Smooth muscle cell (in vitro differentiated cells): ENCODE results near the gene NARS2. TPM values are rescaled to one million over a fixed set of nuclear protein-coding genes. Genes with fewer than 3 reads are reported as not detected.

Experiments
- DNase-seq: peaks from one replicate; lab custom pipeline; 2025; ENCODE audit not compliant: unreplicated experiment; lab: John Stamatoyannopoulos, UW
- H2AFZ ChIP-seq: fragments of 200-600 bp; sonication (generic); 2 replicates; pipeline ENCODE4 v1.6.0; 2016; ENCODE audit warnings: antibody characterized with exemption, low read depth, mild to moderate bottlenecking
- H3F3A ChIP-seq: fragments of 200-600 bp; sonication (generic); 2 replicates; pipeline ENCODE4 v1.6.0; 2017; ENCODE audit warnings: antibody characterized with exemption, low read depth
- H3K27ac ChIP-seq: fragments of 200-600 bp; sonication (generic); 2 replicates; pipeline ENCODE4 v1.5.1; 2016; ENCODE audit warnings: low read depth, mild to moderate bottlenecking
- H3K27me3 ChIP-seq: fragments of 200-600 bp; sonication (generic); 2 replicates; pipeline ENCODE4 v1.6.1; 2016; ENCODE audit warnings: low read depth, mild to moderate bottlenecking
- H3K36me3 ChIP-seq: fragments of 200-600 bp; sonication (generic); 2 replicates; pipeline ENCODE4 v1.5.1; 2016; ENCODE audit warnings: low read depth
- H3K4me1 ChIP-seq: fragments of 200-600 bp; sonication (generic); 2 replicates; pipeline ENCODE4 v1.5.1; 2016; ENCODE audit warnings: low read depth
- H3K4me2 ChIP-seq: fragments of 200-600 bp; sonication (generic); 2 replicates; pipeline ENCODE4 v1.6.0; 2016; ENCODE audit warnings: mild to moderate bottlenecking
- H3K4me3 ChIP-seq: fragments of 200-600 bp; sonication (generic); 2 replicates; pipeline ENCODE4 v1.5.1; 2016; ENCODE audit warnings: mild to moderate bottlenecking
- H3K79me2 ChIP-seq: fragments of 200-600 bp; sonication (generic); 2 replicates; pipeline ENCODE4 v1.6.0; 2016; ENCODE audit warnings: low read depth, mild to moderate bottlenecking
- H3K9ac ChIP-seq: fragments of 200-600 bp; sonication (generic); 2 replicates; pipeline ENCODE4 v1.6.0; 2016; ENCODE audit warnings: low read depth
- H3K9me3 ChIP-seq: fragments of 200-600 bp; sonication (generic); replicated peaks from 2 replicates; pipeline ENCODE4 v1.5.1; 2016; ENCODE audit warnings: low read depth
- H4K20me1 ChIP-seq: fragments of 200-600 bp; sonication (generic); 2 replicates; pipeline ENCODE4 v1.6.0; 2016; ENCODE audit warnings: low read depth
- CTCF ChIP-seq: fragments of 200-600 bp; sonication (generic); IDR thresholded peaks from 2 replicates; pipeline ENCODE4 v1.5.1; 2017; ENCODE audit warnings: borderline replicate concordance, mild to moderate bottlenecking, antibody characterized with exemption; ENCODE audit not compliant: insufficient read depth, poor library complexity, severe bottlenecking
- WGBS: methylation state at CpG from one replicate; pipeline ENCODE4 v1.1.7; 2016; ENCODE audit warnings: low lambda C conversion rate; 5-methylcytosine and 5-hydroxymethylcytosine counted together
- polyA plus RNA-seq: library from polyadenylated mRNA; unstranded; fragments of >200 nt; fragmentation: Nextera tagmentation; extraction: Ambion mirVana; gene quantifications from 2 replicates; pipeline ENCODE4 v1.2.1, GENCODE V29; 2016
- total RNA-seq: library from RNA; depleted of rRNA; stranded (reverse); fragments of >200 nt; gene quantifications from 2 replicates; pipeline ENCODE4 v1.2.3, GENCODE V29; 2014

Gene NARS2
- total and polyA plus RNA-seq, 2 experiments from 2014 or later: 12.2 to 17.4 TPM

GRCh38 chr11:78395597-78395996 lies 179.1 kb downstream of the NARS2 start:
- H3K4me2 ChIP-seq: no peak overlapping the region
- H3K9ac ChIP-seq: no peak overlapping the region
- H3F3A ChIP-seq: no peaks in the 10 kb centered on the region
- H3K36me3 ChIP-seq: no peaks in the 10 kb centered on the region
- H3K4me1 ChIP-seq: peaks cover 11% of the 10 kb centered on the region
- TF ChIP-seq CTCF: no peak
- H3K9me3 ChIP-seq: no peaks in the 10 kb centered on the region
- H3K79me2 ChIP-seq: peaks cover 100% of the 10 kb centered on the region
- H3K27me3 ChIP-seq: no peaks in the 10 kb centered on the region
- WGBS: 100% methylated on average over 1 of the region's 1 CpG
- H2AFZ ChIP-seq: no peak overlapping the region
- H4K20me1 ChIP-seq: peaks cover 36% of the 10 kb centered on the region
- H3K27ac ChIP-seq: no peak overlapping the region
- DNase-seq: no peak
- H3K4me3 ChIP-seq: no peak overlapping the region

- Histone ChIP-seq H3K9ac (no peak overlapping the region), H3K36me3 (no peaks in the 10 kb centered on the region), H3F3A (no peaks in the 10 kb centered on the region), H3K4me3 (no peak overlapping the region), H3K4me2 (no peak overlapping the region), H4K20me1 (peaks cover 28% of the 10 kb centered on the region), H3K27ac (no peak overlapping the region), H3K4me1 (no peaks in the 10 kb centered on the region), H3K27me3 (no peaks in the 10 kb centered on the region), H2AFZ (no peak overlapping the region), H3K79me2 (peaks cover 98% of the 10 kb centered on the region), H3K9me3 (no peaks in the 10 kb centered on the region)
- WGBS: 48% methylated on average over 2 of the region's 2 CpGs
- DNase-seq: no peak
- no peak for TF ChIP-seq CTCF
These were observed 181.8 kb downstream of the NARS2 start for GRCh38 chr11:78392854-78393253.

- WGBS: 83% methylated on average over 1 of the region's 1 CpG
- H3K79me2 ChIP-seq: peaks cover 98% of the 10 kb centered on the region
- no peak overlapping the region for H3K9ac ChIP-seq
- no peak for TF ChIP-seq CTCF
- H3K4me1 ChIP-seq: no peaks in the 10 kb centered on the region
- H3K27me3 ChIP-seq: no peaks in the 10 kb centered on the region
- H3K27ac ChIP-seq: no peak overlapping the region
- no peaks in the 10 kb centered on the region for H3K9me3 ChIP-seq
- DNase-seq: no peak
- H3F3A ChIP-seq: no peaks in the 10 kb centered on the region
- no peaks in the 10 kb centered on the region for H3K36me3 ChIP-seq
- no peak overlapping the region for H3K4me2 ChIP-seq
- H4K20me1 ChIP-seq: peaks cover 31% of the 10 kb centered on the region
- no peak overlapping the region for H2AFZ ChIP-seq
- no peak overlapping the region for H3K4me3 ChIP-seq
These were observed 183.2 kb downstream of the NARS2 start for GRCh38 chr11:78391424-78391823.

GRCh38 chr11:78390809-78391208 lies 183.9 kb downstream of the NARS2 start:
- Histone ChIP-seq H3K9me3 (no peaks in the 10 kb centered on the region), H3K4me1 (no peaks in the 10 kb centered on the region), H3K4me2 (no peak overlapping the region), H3F3A (no peaks in the 10 kb centered on the region), H3K27me3 (no peaks in the 10 kb centered on the region), H3K79me2 (peaks cover 98% of the 10 kb centered on the region), H3K4me3 (no peak overlapping the region), H3K27ac (no peak overlapping the region), H3K36me3 (no peaks in the 10 kb centered on the region), H2AFZ (no peak overlapping the region), H3K9ac (no peak overlapping the region), H4K20me1 (peaks cover 31% of the 10 kb centered on the region)
- DNase-seq: no peak
- 97% methylated on average over 5 of the region's 5 CpGs for WGBS
- no peak for TF ChIP-seq CTCF
